Activated naive CD8-positive, alpha-beta T cell treated with anti-CD3 and anti-CD28 coated beads, Interleukin-2, amount 10 ng/mL, durations not matched to agents 7 days and 5 days (primary cell): Measurements from ENCODE around the gene FAM170B. TPM values are rescaled to one million over a fixed set of nuclear protein-coding genes. Genes with fewer than 3 reads are reported as not detected.

Experiments used
- ATAC-seq: fragments of 150-1000 bp; cut with Tn5 transposase; one replicate; pipeline ENCODE4 v1.10.0; 2021; ENCODE audit warnings: low read depth, moderate library complexity
- POLR2A ChIA-PET: fragments of 350-600 bp; sonication (Branson Sonifier 250); formaldehyde crosslinking; loops from one replicate; lab custom pipeline; 2021; ENCODE audit warnings: antibody characterized with exemption; lab: Charles Lee
- DNase-seq: peaks from one replicate; pipeline ENCODE4 v3.0.0; 2021
- H3K27ac Mint-ChIP-seq: one replicate; pipeline ENCODE4 v1.8.0; 2022; ENCODE audit warnings: mild to moderate bottlenecking, mixed read lengths
- H3K27me3 Mint-ChIP-seq: one replicate; pipeline ENCODE4 v1.8.0; 2022; ENCODE audit warnings: mild to moderate bottlenecking, moderate library complexity, mixed read lengths
- H3K36me3 Mint-ChIP-seq: one replicate; pipeline ENCODE4 v1.8.0; 2021; ENCODE audit warnings: mild to moderate bottlenecking, mixed read lengths
- H3K4me1 Mint-ChIP-seq: one replicate; pipeline ENCODE4 v1.8.0; 2021; ENCODE audit warnings: mixed read lengths
- H3K4me3 Mint-ChIP-seq: one replicate; pipeline ENCODE4 v1.8.0; 2022; ENCODE audit warnings: mild to moderate bottlenecking, moderate library complexity, mixed read lengths
- H3K9me3 Mint-ChIP-seq: one replicate; pipeline ENCODE4 v1.8.0; 2021; ENCODE audit warnings: mixed read lengths
- total RNA-seq, 2 experiments: library from RNA; stranded (reverse); gene quantifications; one replicate each; pipeline ENCODE4 v1.2.3, GENCODE V29; 2021

Gene FAM170B
- total RNA-seq, 2 experiments from 2014 or later: not detected

DNA sequence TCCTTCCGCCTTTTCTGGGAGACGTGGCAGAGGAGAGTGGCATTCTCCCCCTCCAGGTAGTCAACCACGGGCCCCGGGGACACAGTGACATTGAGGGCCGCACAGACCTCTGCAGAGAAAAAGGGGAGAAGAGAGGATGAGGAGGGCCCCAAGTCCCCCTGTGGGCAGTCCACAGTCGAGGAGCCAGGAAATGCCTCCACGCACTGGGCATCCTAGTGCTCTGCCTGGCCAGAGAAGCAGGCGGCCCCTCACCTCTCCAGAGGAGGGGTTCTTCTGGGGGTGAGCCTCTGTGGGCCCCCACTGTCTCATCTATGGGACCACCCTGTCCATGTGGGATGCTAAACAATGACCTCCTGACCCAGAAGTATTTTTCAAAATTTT, 25.9 kb downstream of the FAM170B start:
- H3K9me3 Mint-ChIP-seq: no peaks in the 10 kb centered on the region
- POLR2A ChIA-PET: no interaction called here
- no peaks in the 10 kb centered on the region for H3K36me3 Mint-ChIP-seq
- no peak overlapping the region for H3K4me3 Mint-ChIP-seq
- no peak overlapping the region for H3K27ac Mint-ChIP-seq
- ATAC-seq: no peak
- H3K27me3 Mint-ChIP-seq: peaks cover 23% of the 10 kb centered on the region
- no peak for DNase-seq
- no peaks in the 10 kb centered on the region for H3K4me1 Mint-ChIP-seq

DNA sequence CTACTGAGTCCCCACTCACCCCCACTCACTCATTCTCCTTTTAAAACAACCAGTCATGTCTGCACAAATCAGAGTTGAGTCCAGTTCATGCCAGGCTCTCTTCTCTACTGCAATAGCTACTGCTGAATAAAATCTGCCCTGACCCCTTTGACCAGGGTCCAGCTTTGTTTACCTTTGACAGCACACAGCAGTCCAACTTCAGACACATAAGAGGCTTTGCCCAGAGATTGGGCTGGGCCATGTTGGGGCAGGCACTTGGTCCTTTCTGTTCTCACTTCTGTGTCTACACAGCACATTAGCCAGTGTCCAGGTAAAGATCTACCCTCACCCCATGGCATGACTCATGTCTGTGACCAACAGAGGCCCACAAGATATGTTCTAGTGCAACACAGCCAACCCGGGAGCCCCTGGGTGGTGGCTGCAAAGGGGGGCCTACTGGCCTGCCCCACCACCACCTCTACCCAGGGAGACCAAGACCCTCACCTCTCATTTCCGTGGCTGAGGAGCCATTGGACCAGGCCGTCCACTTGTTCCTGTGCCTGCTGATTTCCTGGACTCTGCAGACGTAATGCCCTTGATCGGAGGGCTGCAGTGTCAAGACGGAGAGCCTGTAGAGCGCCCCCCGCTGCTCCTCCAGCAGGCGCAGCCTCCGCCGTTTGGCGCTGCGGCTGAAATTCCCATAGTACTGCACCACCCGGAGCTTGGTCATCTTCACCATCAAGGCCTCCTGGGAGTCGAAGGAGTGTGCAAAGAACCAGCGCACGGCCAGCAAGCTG, 26.5 kb downstream of the FAM170B start:
- ATAC-seq (no peak), DNase-seq (no peak)
- POLR2A ChIA-PET: no interaction called here
- Mint-ChIP-seq H3K4me3 (no peak overlapping the region), H3K9me3 (no peaks in the 10 kb centered on the region), H3K4me1 (no peaks in the 10 kb centered on the region), H3K27me3 (peaks cover 19% of the 10 kb centered on the region), H3K36me3 (no peaks in the 10 kb centered on the region), H3K27ac (no peak overlapping the region)

DNA sequence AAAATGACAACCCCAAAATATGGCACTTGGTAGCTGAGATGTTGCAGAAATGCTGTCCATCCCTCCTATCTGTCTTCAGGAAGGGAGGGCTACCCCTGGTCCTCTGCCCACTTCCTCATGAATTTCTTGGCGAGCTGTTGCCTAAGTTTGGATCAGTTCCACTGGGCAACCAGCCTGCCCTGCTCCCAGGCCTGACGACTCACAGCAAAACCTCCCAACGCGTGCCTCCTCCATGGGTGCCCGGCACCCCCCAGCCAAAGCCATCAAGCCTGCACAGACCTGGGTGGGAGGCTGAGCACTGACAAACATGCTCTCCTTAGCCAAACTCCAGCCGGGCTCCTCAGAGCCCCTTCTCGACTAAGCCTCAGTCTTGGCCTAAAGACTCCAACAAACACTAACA, 27.4 kb downstream of the FAM170B start:
- H3K27ac Mint-ChIP-seq: no peak overlapping the region
- no peak for DNase-seq
- H3K27me3 Mint-ChIP-seq: peaks cover 21% of the 10 kb centered on the region
- no peaks in the 10 kb centered on the region for H3K9me3 Mint-ChIP-seq
- no peak for ATAC-seq
- POLR2A ChIA-PET: no interaction called here
- no peaks in the 10 kb centered on the region for H3K36me3 Mint-ChIP-seq
- H3K4me1 Mint-ChIP-seq: no peaks in the 10 kb centered on the region
- no peak overlapping the region for H3K4me3 Mint-ChIP-seq

DNA sequence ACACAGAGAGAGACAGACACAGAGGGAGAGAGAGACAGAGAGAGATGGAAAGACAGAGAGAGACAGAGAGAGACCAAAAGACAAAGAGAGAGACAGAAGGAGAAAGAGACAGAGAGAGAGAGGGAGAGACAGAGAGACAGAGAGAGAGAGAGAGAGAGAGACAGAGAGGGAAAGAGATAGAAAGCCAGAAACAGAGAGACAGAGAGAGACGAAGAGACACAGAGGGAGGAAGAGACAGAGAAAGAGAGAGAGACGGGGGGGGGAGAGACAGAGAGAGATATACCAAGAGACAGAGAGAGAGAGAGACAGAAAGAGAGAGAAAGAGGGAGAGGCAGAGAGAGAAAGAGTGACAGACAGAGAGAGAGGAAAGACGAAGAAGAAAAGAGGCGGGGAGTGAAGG, 28.7 kb downstream of the FAM170B start:
- Mint-ChIP-seq H3K4me3 (no peak overlapping the region), H3K9me3 (no peaks in the 10 kb centered on the region), H3K27ac (no peak overlapping the region), H3K4me1 (no peaks in the 10 kb centered on the region), H3K36me3 (no peaks in the 10 kb centered on the region), H3K27me3 (peaks cover 22% of the 10 kb centered on the region)
- POLR2A ChIA-PET: no interaction called here
- no peak for DNase-seq
- ATAC-seq: no peak

DNA sequence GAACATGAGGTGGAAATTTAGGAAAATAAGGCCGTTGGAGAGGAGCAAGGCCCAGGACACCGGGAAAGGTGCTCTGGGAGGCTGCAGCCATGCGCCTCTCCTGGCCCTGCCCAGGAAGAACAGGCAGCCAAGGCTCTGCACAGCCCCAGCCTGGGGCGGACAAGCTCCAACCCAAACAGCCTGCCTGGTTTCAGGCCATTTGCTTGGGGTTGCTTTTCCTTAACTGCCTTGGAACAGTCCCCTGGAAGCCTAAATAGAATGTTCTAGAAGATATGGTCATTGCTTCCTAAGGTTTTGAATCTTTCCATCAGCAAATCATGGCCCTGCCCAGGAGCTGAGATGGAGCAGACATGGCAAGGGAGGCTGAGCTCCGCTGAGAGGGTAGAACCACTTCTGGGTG, 29.5 kb downstream of the FAM170B start:
- ATAC-seq (no peak), DNase-seq (no peak)
- no peaks in the 10 kb centered on the region for H3K9me3 Mint-ChIP-seq
- no peak overlapping the region for H3K4me3 Mint-ChIP-seq
- peaks cover 25% of the 10 kb centered on the region for H3K27me3 Mint-ChIP-seq
- no peaks in the 10 kb centered on the region for H3K4me1 Mint-ChIP-seq
- POLR2A ChIA-PET: no interaction called here
- H3K36me3 Mint-ChIP-seq: no peaks in the 10 kb centered on the region
- no peak overlapping the region for H3K27ac Mint-ChIP-seq

DNA sequence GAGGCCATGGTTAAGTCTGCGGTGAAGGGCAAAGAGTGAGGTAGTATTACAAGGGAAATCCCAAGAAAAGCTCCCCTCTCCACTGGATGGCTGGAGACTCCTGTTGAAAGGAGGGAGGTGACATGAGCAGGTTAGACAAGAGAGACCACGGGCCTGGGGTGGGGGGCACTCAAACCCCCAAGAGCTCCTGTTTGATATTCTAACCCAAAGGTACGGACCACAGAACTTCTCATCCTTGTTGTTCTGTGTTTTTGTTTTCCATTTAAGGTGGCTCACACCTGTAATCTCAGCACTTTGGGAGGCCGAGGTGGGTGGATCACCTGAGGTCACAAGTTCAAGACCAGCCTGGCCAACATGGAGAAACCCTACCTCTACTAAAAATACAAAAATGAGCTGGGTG, 30.1 kb downstream of the FAM170B start:
- peaks cover 24% of the 10 kb centered on the region for H3K27me3 Mint-ChIP-seq
- ATAC-seq (no peak), DNase-seq (no peak)
- H3K4me1 Mint-ChIP-seq: no peaks in the 10 kb centered on the region
- no peak overlapping the region for H3K4me3 Mint-ChIP-seq
- no peaks in the 10 kb centered on the region for H3K36me3 Mint-ChIP-seq
- no peaks in the 10 kb centered on the region for H3K9me3 Mint-ChIP-seq
- no peak overlapping the region for H3K27ac Mint-ChIP-seq
- POLR2A ChIA-PET: no interaction called here

DNA sequence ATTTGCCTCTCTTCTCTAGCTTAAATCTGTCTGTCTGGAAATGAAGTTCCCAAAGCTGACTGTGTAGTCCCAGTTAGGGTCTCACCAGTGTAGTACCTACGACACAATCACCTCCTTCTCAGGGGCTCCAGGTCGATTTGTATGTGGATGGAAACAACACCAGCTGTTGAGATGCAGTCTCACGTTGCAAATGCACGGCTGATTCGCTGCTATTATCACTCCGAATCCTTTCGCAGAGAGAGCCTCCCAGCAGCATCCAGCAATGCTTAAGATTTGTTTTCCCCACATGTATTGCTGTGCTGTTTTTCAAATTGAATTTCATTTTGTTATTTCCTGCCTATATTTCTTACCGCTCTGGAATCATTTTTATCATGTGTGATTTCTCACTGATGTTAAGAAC, 34.8 kb downstream of the FAM170B start:
- POLR2A ChIA-PET: no interaction called here
- H3K9me3 Mint-ChIP-seq: no peaks in the 10 kb centered on the region
- H3K27me3 Mint-ChIP-seq: peaks cover 20% of the 10 kb centered on the region
- no peak overlapping the region for H3K4me3 Mint-ChIP-seq
- DNase-seq (no peak), ATAC-seq (no peak)
- H3K4me1 Mint-ChIP-seq: no peaks in the 10 kb centered on the region
- H3K36me3 Mint-ChIP-seq: no peaks in the 10 kb centered on the region
- H3K27ac Mint-ChIP-seq: no peak overlapping the region

DNA sequence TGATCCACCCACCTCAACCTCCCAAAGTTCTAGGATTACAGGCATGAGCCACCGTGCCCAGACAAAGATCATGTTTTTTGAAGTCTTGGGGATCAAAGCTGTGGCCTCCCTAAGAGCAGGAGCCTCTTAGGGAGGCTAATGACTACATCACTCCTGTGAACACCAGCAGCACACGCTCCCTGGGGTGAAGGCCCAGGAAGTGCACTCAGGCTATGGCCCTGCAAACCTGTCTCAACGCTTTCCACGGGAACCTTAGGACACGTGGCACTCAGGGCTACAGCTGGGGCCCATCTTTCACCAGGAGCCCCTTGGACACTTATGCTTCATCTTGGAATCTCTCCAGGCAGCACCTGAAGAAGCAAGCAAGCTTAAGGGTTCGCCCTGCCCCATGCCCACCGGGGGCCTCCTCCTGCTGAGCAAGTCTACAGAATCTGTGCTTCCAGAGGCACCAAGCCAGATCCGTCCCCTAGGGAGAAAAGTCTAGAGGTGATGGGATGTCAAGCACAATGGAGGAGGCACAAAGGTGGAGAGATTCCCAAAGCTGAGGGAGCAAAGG, 36.9 kb downstream of the FAM170B start:
- DNase-seq (no peak), ATAC-seq (no peak)
- Mint-ChIP-seq H3K27ac (no peak overlapping the region), H3K4me3 (no peak overlapping the region), H3K27me3 (peaks cover 15% of the 10 kb centered on the region), H3K4me1 (no peaks in the 10 kb centered on the region), H3K36me3 (no peaks in the 10 kb centered on the region), H3K9me3 (no peaks in the 10 kb centered on the region)
- POLR2A ChIA-PET: no interaction called here

DNA sequence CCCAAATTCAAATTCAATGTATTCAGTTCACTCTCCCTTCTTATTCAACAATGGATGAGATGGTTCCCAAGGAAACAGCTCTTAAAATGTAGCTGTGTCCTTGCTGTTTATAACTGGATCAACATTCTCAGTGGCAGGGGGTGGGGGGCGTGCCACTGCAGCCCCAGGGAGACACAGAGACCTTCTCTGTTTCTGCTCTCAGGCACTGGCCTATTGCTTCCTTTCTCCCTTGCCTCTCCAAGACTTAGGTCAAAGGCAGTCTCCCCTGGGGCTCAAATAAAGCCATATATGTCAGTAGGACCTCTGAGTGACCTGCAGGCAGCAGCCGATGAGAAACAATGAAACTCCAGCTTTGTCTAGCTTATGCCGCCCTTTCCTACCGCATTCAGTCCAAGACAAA, 39.2 kb downstream of the FAM170B start:
- no peak for DNase-seq
- peaks cover 7% of the 10 kb centered on the region for H3K27me3 Mint-ChIP-seq
- no peaks in the 10 kb centered on the region for H3K9me3 Mint-ChIP-seq
- no peaks in the 10 kb centered on the region for H3K36me3 Mint-ChIP-seq
- POLR2A ChIA-PET: no interaction called here
- ATAC-seq: no peak
- H3K4me3 Mint-ChIP-seq: no peak overlapping the region
- H3K27ac Mint-ChIP-seq: no peak overlapping the region
- no peaks in the 10 kb centered on the region for H3K4me1 Mint-ChIP-seq

DNA sequence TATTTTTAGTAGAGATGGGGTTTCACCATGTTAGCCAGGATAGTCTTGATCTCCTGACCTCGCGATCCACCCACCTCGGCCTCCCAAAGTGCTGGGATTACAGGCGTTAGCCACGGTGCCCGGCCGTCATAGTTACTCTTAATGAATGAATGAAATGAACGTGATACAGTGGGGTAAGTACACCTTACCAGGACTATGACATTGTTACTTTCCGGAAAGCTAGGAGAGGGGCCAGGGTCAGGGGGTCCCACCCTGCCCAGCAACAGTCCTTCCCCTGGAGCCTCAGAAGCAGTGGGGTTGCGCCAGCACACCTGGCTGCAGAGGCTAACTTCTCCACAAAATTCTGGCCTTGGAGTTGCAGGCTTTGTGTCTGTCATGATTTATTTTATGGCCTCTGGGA, 39.9 kb downstream of the FAM170B start:
- no peaks in the 10 kb centered on the region for H3K9me3 Mint-ChIP-seq
- no peaks in the 10 kb centered on the region for H3K4me1 Mint-ChIP-seq
- no peaks in the 10 kb centered on the region for H3K36me3 Mint-ChIP-seq
- POLR2A ChIA-PET: no interaction called here
- H3K27ac Mint-ChIP-seq: no peak overlapping the region
- H3K4me3 Mint-ChIP-seq: no peak overlapping the region
- peaks cover 10% of the 10 kb centered on the region for H3K27me3 Mint-ChIP-seq
- no peak for DNase-seq
- ATAC-seq: no peak

DNA sequence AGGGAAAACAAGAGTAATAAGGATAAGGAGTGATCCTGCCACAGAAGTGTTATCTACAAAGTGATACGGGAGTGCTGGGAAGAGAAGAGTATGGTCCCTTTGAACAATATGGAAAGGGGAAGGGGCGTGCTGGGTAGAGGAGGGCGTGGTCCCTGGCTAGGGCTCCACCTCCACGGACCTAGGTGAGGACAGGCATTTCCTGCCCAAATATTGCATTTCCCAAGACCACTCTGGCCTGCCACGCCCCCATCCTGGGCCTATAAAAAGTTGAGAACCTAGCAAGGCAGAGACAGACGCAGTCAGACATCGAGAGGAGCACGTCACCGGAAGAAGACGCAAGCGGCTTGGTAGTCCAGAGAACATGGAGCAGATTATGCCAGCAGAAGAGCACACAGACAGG, 41.3 kb downstream of the FAM170B start:
- Mint-ChIP-seq H3K4me3 (no peak overlapping the region), H3K4me1 (no peaks in the 10 kb centered on the region), H3K27ac (no peak overlapping the region), H3K9me3 (peaks cover 2% of the 10 kb centered on the region), H3K36me3 (no peaks in the 10 kb centered on the region), H3K27me3 (peaks cover 7% of the 10 kb centered on the region)
- DNase-seq (no peak), ATAC-seq (no peak)
- POLR2A ChIA-PET: no interaction called here

DNA sequence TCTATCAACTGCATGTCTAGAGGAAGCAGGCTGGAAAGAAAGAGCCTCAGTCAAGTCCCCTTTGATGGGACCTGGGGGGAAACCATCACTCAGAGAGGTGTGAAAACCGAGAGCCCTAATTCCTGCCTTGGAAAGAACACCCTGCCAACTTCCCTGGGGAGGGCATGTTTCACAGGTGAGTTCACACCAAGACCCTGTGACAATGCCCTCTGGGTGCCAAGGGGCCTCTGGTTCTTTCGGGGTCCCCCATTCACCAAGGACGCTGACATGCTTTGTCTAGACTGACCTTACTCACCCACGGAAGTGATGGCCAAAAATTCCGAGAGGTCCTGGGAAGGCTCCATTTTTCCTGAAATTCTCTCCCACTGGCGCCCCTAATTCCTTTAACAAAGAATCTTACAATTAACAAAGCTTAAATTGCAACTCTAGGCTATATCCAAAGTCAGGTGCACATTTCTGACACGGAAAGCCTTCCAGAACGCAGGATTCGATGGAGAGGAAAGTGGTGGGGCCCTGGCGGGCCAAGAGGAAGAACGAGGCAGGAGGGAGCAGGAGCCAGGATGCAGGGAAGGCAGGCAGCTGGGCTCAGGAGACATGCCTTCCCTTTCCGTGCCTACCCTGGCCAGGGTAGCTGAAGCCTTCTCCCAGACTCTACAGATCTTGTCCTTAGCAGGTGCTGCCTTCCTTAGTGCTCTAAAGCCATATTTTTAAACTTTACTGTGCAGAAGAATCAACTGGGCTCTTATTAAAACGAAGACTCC, 42.2 kb downstream of the FAM170B start:
- H3K36me3 Mint-ChIP-seq: no peaks in the 10 kb centered on the region
- H3K4me1 Mint-ChIP-seq: no peaks in the 10 kb centered on the region
- no peak overlapping the region for H3K27ac Mint-ChIP-seq
- POLR2A ChIA-PET: no interaction called here
- ATAC-seq (no peak), DNase-seq (no peak)
- peaks cover 6% of the 10 kb centered on the region for H3K9me3 Mint-ChIP-seq
- peaks cover 7% of the 10 kb centered on the region for H3K27me3 Mint-ChIP-seq
- H3K4me3 Mint-ChIP-seq: no peak overlapping the region

DNA sequence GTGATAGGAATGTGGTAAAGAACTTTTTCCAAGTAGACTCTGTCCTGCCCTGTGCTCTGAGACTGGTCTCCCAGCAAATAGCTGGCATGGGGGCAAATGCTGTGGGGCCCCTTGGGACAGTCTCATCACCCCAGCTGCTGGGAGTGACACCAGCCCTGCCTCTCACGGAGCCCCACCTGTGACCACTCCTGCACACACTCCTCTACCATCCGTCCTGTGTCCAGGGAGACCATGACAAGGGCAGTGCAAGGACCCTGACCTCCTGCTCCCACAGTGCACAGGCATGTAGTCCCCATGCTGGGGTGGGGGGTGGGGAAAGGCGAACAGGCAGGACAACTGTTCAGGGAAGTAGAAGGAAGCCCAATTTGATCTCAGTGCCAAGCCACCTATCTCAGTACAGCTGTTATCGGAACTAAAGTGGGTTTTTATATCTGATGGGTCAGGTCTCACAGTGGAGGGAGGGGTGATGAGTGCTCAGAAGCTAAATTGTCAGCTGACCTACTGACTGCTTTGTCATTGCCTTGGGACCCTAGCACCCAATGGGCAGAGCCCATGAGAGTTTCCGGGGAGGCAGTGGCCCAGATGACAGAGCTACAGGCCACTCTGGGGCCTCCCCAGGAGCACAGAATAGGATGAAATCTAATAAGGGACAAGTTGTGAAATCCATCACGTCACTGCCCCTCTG, 43.0 kb downstream of the FAM170B start:
- ATAC-seq (no peak), DNase-seq (no peak)
- no peaks in the 10 kb centered on the region for H3K4me1 Mint-ChIP-seq
- H3K9me3 Mint-ChIP-seq: peaks cover 10% of the 10 kb centered on the region
- POLR2A ChIA-PET: no interaction called here
- no peak overlapping the region for H3K27ac Mint-ChIP-seq
- H3K36me3 Mint-ChIP-seq: no peaks in the 10 kb centered on the region
- no peak overlapping the region for H3K4me3 Mint-ChIP-seq
- H3K27me3 Mint-ChIP-seq: peaks cover 10% of the 10 kb centered on the region
